ENCODE data around the gene UBASH3A.

DNA sequence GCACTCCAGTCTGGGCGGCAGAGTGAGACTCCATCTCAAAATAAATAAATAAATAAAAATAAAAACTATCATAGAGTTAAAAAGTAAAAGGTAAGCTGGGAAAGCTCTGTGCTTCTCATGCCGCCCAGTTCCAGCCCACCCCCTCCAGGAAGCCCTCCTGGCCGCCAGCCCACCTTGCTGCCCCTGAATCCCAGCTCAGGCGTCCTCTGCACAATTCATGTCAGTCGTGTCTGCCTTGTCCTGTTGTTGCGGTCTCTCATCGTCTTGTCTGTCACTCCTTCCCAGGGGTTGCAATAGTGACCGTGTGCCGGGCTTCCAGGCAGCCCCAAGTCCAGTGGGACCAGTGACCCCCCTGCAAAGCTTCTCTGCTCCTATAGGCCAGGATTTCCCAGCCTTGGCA lies 48.2 kb downstream of the UBASH3A start:
- TF ChIP-seq, protein P1, sequence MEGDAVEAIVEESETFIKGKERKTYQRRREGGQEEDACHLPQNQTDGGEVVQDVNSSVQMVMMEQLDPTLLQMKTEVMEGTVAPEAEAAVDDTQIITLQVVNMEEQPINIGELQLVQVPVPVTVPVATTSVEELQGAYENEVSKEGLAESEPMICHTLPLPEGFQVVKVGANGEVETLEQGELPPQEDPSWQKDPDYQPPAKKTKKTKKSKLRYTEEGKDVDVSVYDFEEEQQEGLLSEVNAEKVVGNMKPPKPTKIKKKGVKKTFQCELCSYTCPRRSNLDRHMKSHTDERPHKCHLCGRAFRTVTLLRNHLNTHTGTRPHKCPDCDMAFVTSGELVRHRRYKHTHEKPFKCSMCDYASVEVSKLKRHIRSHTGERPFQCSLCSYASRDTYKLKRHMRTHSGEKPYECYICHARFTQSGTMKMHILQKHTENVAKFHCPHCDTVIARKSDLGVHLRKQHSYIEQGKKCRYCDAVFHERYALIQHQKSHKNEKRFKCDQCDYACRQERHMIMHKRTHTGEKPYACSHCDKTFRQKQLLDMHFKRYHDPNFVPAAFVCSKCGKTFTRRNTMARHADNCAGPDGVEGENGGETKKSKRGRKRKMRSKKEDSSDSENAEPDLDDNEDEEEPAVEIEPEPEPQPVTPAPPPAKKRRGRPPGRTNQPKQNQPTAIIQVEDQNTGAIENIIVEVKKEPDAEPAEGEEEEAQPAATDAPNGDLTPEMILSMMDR (IDR thresholded peaks at IDR 0.05), result no peak
- no peak for TF ChIP-seq EZH2 (IDR thresholded peaks at IDR 0.05; ENCODE audit: borderline replicate concordance, insufficient read depth, low read depth, low read length, poor library complexity, severe bottlenecking)

Measured in B cell (primary cell).